HEK293 (cell line): ENCODE measurements around the gene HOXD12.

Experiments used
- CTCF ChIA-PET: fragments of 350-600 bp; formaldehyde crosslinking; extraction: SDS; loops from one replicate; lab custom pipeline; 2021; ENCODE audit warnings: antibody characterized with exemption; lab: Yijun Ruan, JAX
- POLR2A ChIA-PET: fragments of 300-600 bp; formaldehyde crosslinking; extraction: SDS; loops from one replicate; lab custom pipeline; 2020; ENCODE audit warnings: antibody characterized with exemption, inconsistent platforms; lab: Yijun Ruan, JAX
- H3K27ac ChIP-seq: fragments of 200-500 bp; sonication (Bioruptor generic); 2 replicates; pipeline ENCODE4 v1.5.1; 2014; ENCODE audit warnings: low read depth, low read length, control low read depth, inconsistent platforms; ENCODE audit errors: extremely low read depth
- H3K36me3 ChIP-seq, 2 experiments: fragments of 200-500 bp in 1 of 2; sonication (Bioruptor generic) in 1 of 2; 1 replicate in 1 of 2; 2 replicates in 1 of 2; pipeline ENCODE4 v1.5.1; 2014 to 2017; ENCODE audit warnings: inconsistent platforms in 2 of 2, low read length in 2 of 2; ENCODE audit not compliant: control insufficient read depth in 2 of 2, insufficient read depth in 1 of 2
- H3K4me1 ChIP-seq: fragments of 200-500 bp; sonication (Bioruptor generic); 2 replicates; pipeline ENCODE4 v1.5.1; 2014; ENCODE audit warnings: mild to moderate bottlenecking, low read length, inconsistent platforms; ENCODE audit not compliant: control insufficient read depth, insufficient read depth
- H3K4me3 ChIP-seq: 2 replicates; pipeline ENCODE4 v1.5.1; 2011; ENCODE audit warnings: low read depth, mild to moderate bottlenecking, control low read depth, low read length, moderate library complexity
- H3K9me3 ChIP-seq: fragments of 200-500 bp; sonication (Bioruptor generic); 2 replicates; pipeline ENCODE4 v1.5.1; 2014; ENCODE audit warnings: low read depth, low read length, inconsistent platforms; ENCODE audit not compliant: control insufficient read depth, insufficient read depth
- FEZF1 ChIP-seq: fragments of 450-650 bp; formaldehyde crosslinking; IDR thresholded peaks from 2 replicates; pipeline ENCODE4 v1.5.1; 2016; ENCODE audit warnings: missing biosample characterization, missing genetic modification characterization
- GLI4 ChIP-seq: fragments of 450-650 bp; formaldehyde crosslinking; IDR thresholded peaks from 2 replicates; pipeline ENCODE4 v1.5.1; 2016; ENCODE audit warnings: missing biosample characterization, missing genetic modification characterization
- KLF9 ChIP-seq: fragments of 450-650 bp; formaldehyde crosslinking; IDR thresholded peaks from 2 replicates; pipeline ENCODE4 v1.5.1; 2016; ENCODE audit warnings: missing biosample characterization, missing genetic modification characterization, low read depth
- MEIS1 ChIP-seq: sonication (generic); formaldehyde crosslinking; IDR thresholded peaks from 2 replicates; pipeline ENCODE4 v1.8.1; 2022; ENCODE audit warnings: missing genetic modification reagents, mild to moderate bottlenecking, borderline replicate concordance
- MYNN ChIP-seq: fragments of 450-650 bp; formaldehyde crosslinking; IDR thresholded peaks from 2 replicates; pipeline ENCODE4 v1.5.1; 2016; ENCODE audit warnings: missing biosample characterization, missing genetic modification characterization, borderline replicate concordance
- PRDM1 ChIP-seq: fragments of 450-650 bp; formaldehyde crosslinking; IDR thresholded peaks from 2 replicates; pipeline ENCODE4; 2016; ENCODE audit warnings: missing biosample characterization, missing genetic modification characterization
- WT1 ChIP-seq: fragments of 450-650 bp; formaldehyde crosslinking; IDR thresholded peaks from 2 replicates; pipeline ENCODE4 v1.5.1; 2016; ENCODE audit warnings: missing biosample characterization, missing genetic modification characterization
- ZBTB17 ChIP-seq: fragments of 450-650 bp; formaldehyde crosslinking; IDR thresholded peaks from 2 replicates; pipeline ENCODE4 v1.5.1; 2016; ENCODE audit warnings: missing biosample characterization, missing genetic modification characterization
- ZBTB48 ChIP-seq: fragments of 450-650 bp; formaldehyde crosslinking; IDR thresholded peaks from 2 replicates; pipeline ENCODE4 v1.5.1; 2016; ENCODE audit warnings: missing biosample characterization, missing genetic modification characterization
- ZBTB8A ChIP-seq: fragments of 450-650 bp; formaldehyde crosslinking; IDR thresholded peaks from 2 replicates; pipeline ENCODE4 v1.5.1; 2016; ENCODE audit warnings: missing biosample characterization, missing genetic modification characterization
- ZFHX2 ChIP-seq: fragments of 450-650 bp; formaldehyde crosslinking; conservative IDR thresholded peaks from 2 replicates; pipeline ENCODE4 v1.5.1; 2016; ENCODE audit warnings: missing biosample characterization, missing genetic modification characterization
- ZNF202 ChIP-seq: fragments of 450-650 bp; formaldehyde crosslinking; IDR thresholded peaks from 2 replicates; pipeline ENCODE4 v1.5.1; 2016; ENCODE audit warnings: missing biosample characterization, missing genetic modification characterization, borderline replicate concordance
- ZNF214 ChIP-seq: fragments of 450-650 bp; formaldehyde crosslinking; IDR thresholded peaks from 2 replicates; pipeline ENCODE4 v1.5.1; 2017; ENCODE audit warnings: missing biosample characterization, mild to moderate bottlenecking, missing genetic modification characterization, borderline replicate concordance
- ZNF311 ChIP-seq: fragments of 450-650 bp; formaldehyde crosslinking; IDR thresholded peaks from 2 replicates; pipeline ENCODE4 v1.5.1; 2017; ENCODE audit warnings: missing biosample characterization, missing genetic modification characterization, borderline replicate concordance
- ZNF341 ChIP-seq: fragments of 450-650 bp; formaldehyde crosslinking; IDR thresholded peaks from 2 replicates; pipeline ENCODE4; 2016; ENCODE audit warnings: low read depth, missing biosample characterization, missing genetic modification characterization
- ZNF404 ChIP-seq: fragments of 450-650 bp; formaldehyde crosslinking; IDR thresholded peaks from 2 replicates; pipeline ENCODE4 v1.5.1; 2017; ENCODE audit warnings: missing biosample characterization, missing genetic modification characterization
- ZNF48 ChIP-seq: fragments of 450-650 bp; formaldehyde crosslinking; IDR thresholded peaks from 2 replicates; pipeline ENCODE4 v1.5.1; 2016; ENCODE audit warnings: missing biosample characterization, missing genetic modification characterization
- ZNF510 ChIP-seq: fragments of 450-650 bp; formaldehyde crosslinking; IDR thresholded peaks from 2 replicates; pipeline ENCODE4 v1.5.1; 2018; ENCODE audit warnings: mild to moderate bottlenecking, missing genetic modification characterization, missing biosample characterization; ENCODE audit not compliant: insufficient replicate concordance
- ZNF580 ChIP-seq: fragments of 450-650 bp; formaldehyde crosslinking; IDR thresholded peaks from 2 replicates; pipeline ENCODE4 v1.5.1; 2016; ENCODE audit warnings: missing biosample characterization, missing genetic modification characterization
- ZNF610 ChIP-seq: fragments of 450-650 bp; formaldehyde crosslinking; IDR thresholded peaks from 2 replicates; pipeline ENCODE4 v1.5.1; 2016; ENCODE audit warnings: missing biosample characterization, missing genetic modification characterization, borderline replicate concordance
- ZNF677 ChIP-seq: fragments of 450-650 bp; IDR thresholded peaks from 2 replicates; pipeline ENCODE4 v1.5.0; 2018; ENCODE audit warnings: missing biosample characterization, mild to moderate bottlenecking, missing genetic modification characterization, moderate library complexity
- ZNF777 ChIP-seq: fragments of 450-650 bp; formaldehyde crosslinking; IDR thresholded peaks from 2 replicates; pipeline ENCODE4 v1.5.1; 2017; ENCODE audit warnings: missing biosample characterization, missing genetic modification characterization, borderline replicate concordance
- ZSCAN30 ChIP-seq: fragments of 450-650 bp; IDR thresholded peaks from 2 replicates; pipeline ENCODE4 v1.5.1; 2018; ENCODE audit warnings: missing biosample characterization, mild to moderate bottlenecking, missing genetic modification characterization, moderate library complexity
- TF ChIP-seq, protein P1 (sequence below): fragments of 450-650 bp; IDR thresholded peaks from 2 replicates; pipeline ENCODE4 v1.5.1; 2018; ENCODE audit warnings: missing biosample characterization, mild to moderate bottlenecking, missing genetic modification characterization
- TF ChIP-seq, protein P2 (sequence below): fragments of 450-650 bp; formaldehyde crosslinking; IDR thresholded peaks from 2 replicates; pipeline ENCODE4 v1.5.1; 2016; ENCODE audit warnings: missing biosample characterization, missing genetic modification characterization
- TF ChIP-seq, protein P3 (sequence below): fragments of 450-650 bp; formaldehyde crosslinking; IDR thresholded peaks from 2 replicates; pipeline ENCODE4 v1.5.1; 2017; ENCODE audit warnings: missing biosample characterization, missing genetic modification characterization

The HOXD12 gene

GRCh38 chr2:176123411-176124109, 24.0 kb downstream of the HOXD12 start:
- TF ChIP-seq ZNF214 (tag by site-specific recombination) (no peak), ZNF580 (peak; percentile 86), ZSCAN30 (tag by site-specific recombination) (no peak), FEZF1 (tag by site-specific recombination) (peak; percentile 63), ZNF341 (tag by site-specific recombination) (no peak), ZNF202 (tag by site-specific recombination) (peak; percentile 57; the same call in 1 of the 2 replicates), ZNF777 (no peak), ZFHX2 (tag by site-specific recombination) (0 out of 2 replicates have a peak, but pooled peaks have one; percentile 26)
- TF ChIP-seq, protein P1, sequence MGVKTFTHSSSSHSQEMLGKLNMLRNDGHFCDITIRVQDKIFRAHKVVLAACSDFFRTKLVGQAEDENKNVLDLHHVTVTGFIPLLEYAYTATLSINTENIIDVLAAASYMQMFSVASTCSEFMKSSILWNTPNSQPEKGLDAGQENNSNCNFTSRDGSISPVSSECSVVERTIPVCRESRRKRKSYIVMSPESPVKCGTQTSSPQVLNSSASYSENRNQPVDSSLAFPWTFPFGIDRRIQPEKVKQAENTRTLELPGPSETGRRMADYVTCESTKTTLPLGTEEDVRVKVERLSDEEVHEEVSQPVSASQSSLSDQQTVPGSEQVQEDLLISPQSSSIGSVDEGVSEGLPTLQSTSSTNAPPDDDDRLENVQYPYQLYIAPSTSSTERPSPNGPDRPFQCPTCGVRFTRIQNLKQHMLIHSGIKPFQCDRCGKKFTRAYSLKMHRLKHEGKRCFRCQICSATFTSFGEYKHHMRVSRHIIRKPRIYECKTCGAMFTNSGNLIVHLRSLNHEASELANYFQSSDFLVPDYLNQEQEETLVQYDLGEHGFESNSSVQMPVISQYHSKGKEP (tag by site-specific recombination) = peak; percentile 61; the same call in 1 of the 2 replicates
- H3K27ac ChIP-seq = no peak overlapping the region
- H3K4me1 ChIP-seq = no peaks in the 10 kb centered on the region; the same call in 1 of the 2 replicates
- peaks cover 5 to 65% of the 10 kb centered on the region in 2 experiments; a peak in 2 of 3 replicates for H3K36me3 ChIP-seq
- POLR2A ChIA-PET = no interaction called here
- CTCF ChIA-PET = interaction anchor here (1.4 kb wide), 1 partner anchor 13 kb away, joined by 7 read pairs; no protein-coding TSS in a partner anchor
- no peak overlapping the region for H3K4me3 ChIP-seq
- H3K9me3 ChIP-seq = no peaks in the 10 kb centered on the region

- H3K27ac ChIP-seq = no peak overlapping the region
- ChIA-PET POLR2A (no interaction called here), CTCF (no interaction called here)
- H3K4me1 ChIP-seq = no peaks in the 10 kb centered on the region; the same call in 1 of the 2 replicates
- no peaks in the 10 kb centered on the region for H3K9me3 ChIP-seq
- H3K36me3 ChIP-seq = peaks cover 5 to 58% of the 10 kb centered on the region in 2 experiments; a peak in 2 of 3 replicates
- no peak overlapping the region for H3K4me3 ChIP-seq
- TF ChIP-seq ZNF404 (no peak), MEIS1 (CRISPR knock-in tag) (no peak), ZBTB48 (tag by site-specific recombination) (peak; percentile 37; the same call in 1 of the 2 replicates), ZBTB17 (tag by site-specific recombination) (no peak), ZNF610 (tag by site-specific recombination) (no peak), WT1 (tag by site-specific recombination) (no peak), ZNF48 (tag by site-specific recombination) (no peak), KLF9 (tag by site-specific recombination) (no peak), GLI4 (tag by site-specific recombination) (no peak), ZNF677 (no peak), ZFHX2 (tag by site-specific recombination) (0 out of 2 replicates have a peak, but pooled peaks have one; percentile 36), MYNN (tag by site-specific recombination) (no peak), ZBTB8A (tag by site-specific recombination) (0 out of 2 replicates have a peak, but pooled peaks have one; percentile 7), PRDM1 (tag by site-specific recombination) (no peak), ZNF311 (tag by site-specific recombination) (no peak), ZNF510 (tag by site-specific recombination) (no peak)
- TF ChIP-seq, protein P2, sequence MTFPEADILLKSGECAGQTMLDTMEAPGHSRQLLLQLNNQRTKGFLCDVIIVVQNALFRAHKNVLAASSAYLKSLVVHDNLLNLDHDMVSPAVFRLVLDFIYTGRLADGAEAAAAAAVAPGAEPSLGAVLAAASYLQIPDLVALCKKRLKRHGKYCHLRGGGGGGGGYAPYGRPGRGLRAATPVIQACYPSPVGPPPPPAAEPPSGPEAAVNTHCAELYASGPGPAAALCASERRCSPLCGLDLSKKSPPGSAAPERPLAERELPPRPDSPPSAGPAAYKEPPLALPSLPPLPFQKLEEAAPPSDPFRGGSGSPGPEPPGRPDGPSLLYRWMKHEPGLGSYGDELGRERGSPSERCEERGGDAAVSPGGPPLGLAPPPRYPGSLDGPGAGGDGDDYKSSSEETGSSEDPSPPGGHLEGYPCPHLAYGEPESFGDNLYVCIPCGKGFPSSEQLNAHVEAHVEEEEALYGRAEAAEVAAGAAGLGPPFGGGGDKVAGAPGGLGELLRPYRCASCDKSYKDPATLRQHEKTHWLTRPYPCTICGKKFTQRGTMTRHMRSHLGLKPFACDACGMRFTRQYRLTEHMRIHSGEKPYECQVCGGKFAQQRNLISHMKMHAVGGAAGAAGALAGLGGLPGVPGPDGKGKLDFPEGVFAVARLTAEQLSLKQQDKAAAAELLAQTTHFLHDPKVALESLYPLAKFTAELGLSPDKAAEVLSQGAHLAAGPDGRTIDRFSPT (tag by site-specific recombination) = no peak
- TF ChIP-seq, protein P3, sequence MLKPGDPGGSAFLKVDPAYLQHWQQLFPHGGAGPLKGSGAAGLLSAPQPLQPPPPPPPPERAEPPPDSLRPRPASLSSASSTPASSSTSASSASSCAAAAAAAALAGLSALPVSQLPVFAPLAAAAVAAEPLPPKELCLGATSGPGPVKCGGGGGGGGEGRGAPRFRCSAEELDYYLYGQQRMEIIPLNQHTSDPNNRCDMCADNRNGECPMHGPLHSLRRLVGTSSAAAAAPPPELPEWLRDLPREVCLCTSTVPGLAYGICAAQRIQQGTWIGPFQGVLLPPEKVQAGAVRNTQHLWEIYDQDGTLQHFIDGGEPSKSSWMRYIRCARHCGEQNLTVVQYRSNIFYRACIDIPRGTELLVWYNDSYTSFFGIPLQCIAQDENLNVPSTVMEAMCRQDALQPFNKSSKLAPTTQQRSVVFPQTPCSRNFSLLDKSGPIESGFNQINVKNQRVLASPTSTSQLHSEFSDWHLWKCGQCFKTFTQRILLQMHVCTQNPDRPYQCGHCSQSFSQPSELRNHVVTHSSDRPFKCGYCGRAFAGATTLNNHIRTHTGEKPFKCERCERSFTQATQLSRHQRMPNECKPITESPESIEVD (tag by site-specific recombination) = no peak
Measured at GRCh38 chr2:176124110-176124946, 24.7 kb downstream of the HOXD12 start.
